ENCODE data around the gene KIAA1958.
"Not testable (repeated sequence)": the region's sequence is repeated elsewhere in the genome, so short reads cannot be mapped to it uniquely, and the experiment has no call there.

KIAA1958 gene

GRCh38 chr9:112489876-112490666 is 3.4 kb downstream of the KIAA1958 start:
- no peak for DNase-seq

- DNase-seq, result no peak
Measured at GRCh38 chr9:112493393-112494137, 6.9 kb downstream of the KIAA1958 start.

GRCh38 chr9:112494153-112494552 is 7.5 kb downstream of the KIAA1958 start:
- DNase-seq, result no peak

GRCh38 chr9:112495614-112496013 is 9.0 kb downstream of the KIAA1958 start:
- no peak for DNase-seq

- DNase-seq, result no peak
Measured at GRCh38 chr9:112496074-112496722, 9.6 kb downstream of the KIAA1958 start.

GRCh38 chr9:112500842-112501241 is 14.2 kb downstream of the KIAA1958 start:
- no peak for DNase-seq

GRCh38 chr9:112501287-112501686 is 14.7 kb downstream of the KIAA1958 start:
- DNase-seq, result no peak

GRCh38 chr9:112502175-112502946 is 15.7 kb downstream of the KIAA1958 start:
- DNase-seq, result no peak

- DNase-seq, result no peak
Measured at GRCh38 chr9:112503170-112503569, 16.5 kb downstream of the KIAA1958 start.

GRCh38 chr9:112505086-112505485 is 18.5 kb downstream of the KIAA1958 start:
- no peak for DNase-seq

- DNase-seq, result no peak
Measured at GRCh38 chr9:112505607-112506006, 19.0 kb downstream of the KIAA1958 start.

GRCh38 chr9:112506571-112506970 is 19.9 kb downstream of the KIAA1958 start:
- no peak for DNase-seq

GRCh38 chr9:112507001-112507680 is 20.5 kb downstream of the KIAA1958 start:
- DNase-seq, result no peak

- no peak for DNase-seq
Measured at GRCh38 chr9:112508377-112508776, 21.8 kb downstream of the KIAA1958 start.

- DNase-seq, result not testable (repeated sequence)
Measured at GRCh38 chr9:112512377-112512776, 25.8 kb downstream of the KIAA1958 start.

- DNase-seq, result no peak
Measured at GRCh38 chr9:112516769-112517168, 30.1 kb downstream of the KIAA1958 start.

- DNase-seq, result no peak
Measured at GRCh38 chr9:112520069-112520468, 33.4 kb downstream of the KIAA1958 start.

- DNase-seq, result no peak
Measured at GRCh38 chr9:112520656-112521055, 34.0 kb downstream of the KIAA1958 start.

- DNase-seq, result no peak
Measured at GRCh38 chr9:112526973-112527372, 40.3 kb downstream of the KIAA1958 start.

- no peak for DNase-seq
Measured at GRCh38 chr9:112527959-112528358, 41.3 kb downstream of the KIAA1958 start.

GRCh38 chr9:112529316-112529715 is 42.7 kb downstream of the KIAA1958 start:
- no peak for DNase-seq

- DNase-seq, result no peak
Measured at GRCh38 chr9:112530751-112531205, 44.2 kb downstream of the KIAA1958 start.

All from NCI-H345 (cell line).